ENCODE measurements around the gene ARHGAP11A.

Gene ARHGAP11A

GRCh38 chr15:32642667-32643435 is 27.5 kb downstream of the ARHGAP11A start:
- Histone ChIP-seq H3K4me1 (no peaks in the 10 kb centered on the region), H3K9ac (no peak overlapping the region), H2AFZ (no peak overlapping the region), H3K9me3 (ENCODE audit: control insufficient read depth, low read length) (no peaks in the 10 kb centered on the region), H3K4me3 (ENCODE audit: low read depth, low read length) (no peak overlapping the region), H3K27ac (no peak overlapping the region), H3K36me3 (ENCODE audit: control insufficient read depth, insufficient read depth, low read length) (no peaks in the 10 kb centered on the region), H3K27me3 (ENCODE audit: control insufficient read depth, insufficient read depth, low read length) (no peaks in the 10 kb centered on the region), H3K79me2 (no peaks in the 10 kb centered on the region), H3K4me2 (ENCODE audit: low read length) (no peak overlapping the region)
- TF ChIP-seq CTCF (IDR thresholded peaks at IDR 0.05), result no peak

DNA sequence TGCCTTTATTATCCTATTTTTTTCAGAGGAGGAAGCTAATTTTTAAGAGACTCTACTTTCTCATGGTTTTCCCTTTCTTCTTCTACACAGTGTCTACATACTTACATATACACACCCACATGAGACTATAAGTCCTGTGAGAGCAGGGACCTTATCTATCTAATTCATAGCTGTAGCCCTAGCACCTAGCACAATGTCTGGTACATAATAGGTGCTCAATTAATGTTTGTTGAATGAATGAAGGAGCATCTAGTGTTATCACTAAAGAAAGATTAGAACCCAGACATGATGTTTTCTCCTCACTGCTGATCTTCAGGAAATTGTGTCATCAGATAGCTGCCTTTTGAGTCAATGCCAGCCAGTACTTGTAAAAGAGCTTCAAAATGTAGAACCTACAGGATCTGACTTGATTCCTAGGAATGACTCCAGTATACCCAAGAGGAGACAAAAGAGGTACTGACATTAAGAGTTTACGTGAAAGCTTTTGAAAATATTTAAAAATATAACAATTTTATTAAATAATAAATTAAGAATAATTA is 28.7 kb downstream of the ARHGAP11A start:
- Histone ChIP-seq H3K36me3 (ENCODE audit: control insufficient read depth, insufficient read depth, low read length) (no peaks in the 10 kb centered on the region), H3K9ac (no peak overlapping the region), H3K27me3 (ENCODE audit: control insufficient read depth, insufficient read depth, low read length) (no peaks in the 10 kb centered on the region), H3K4me2 (ENCODE audit: low read length) (no peak overlapping the region), H3K27ac (no peak overlapping the region), H3K4me1 (no peaks in the 10 kb centered on the region), H3K79me2 (no peaks in the 10 kb centered on the region), H3K4me3 (ENCODE audit: low read depth, low read length) (no peak overlapping the region), H2AFZ (no peak overlapping the region), H3K9me3 (ENCODE audit: control insufficient read depth, low read length) (no peaks in the 10 kb centered on the region)
- TF ChIP-seq CTCF (IDR thresholded peaks at IDR 0.05), result no peak

- no peaks in the 10 kb centered on the region for H3K36me3 ChIP-seq (ENCODE audit: control insufficient read depth, insufficient read depth, low read length)
- H2AFZ ChIP-seq, result no peak overlapping the region
- no peak overlapping the region for H3K4me3 ChIP-seq (ENCODE audit: low read depth, low read length)
- no peak overlapping the region for H3K27ac ChIP-seq
- TF ChIP-seq CTCF (IDR thresholded peaks at IDR 0.05), result no peak
- no peak overlapping the region for H3K9ac ChIP-seq
- no peaks in the 10 kb centered on the region for H3K4me1 ChIP-seq
- no peaks in the 10 kb centered on the region for H3K9me3 ChIP-seq (ENCODE audit: control insufficient read depth, low read length)
- no peaks in the 10 kb centered on the region for H3K27me3 ChIP-seq (ENCODE audit: control insufficient read depth, insufficient read depth, low read length)
- no peaks in the 10 kb centered on the region for H3K79me2 ChIP-seq
- H3K4me2 ChIP-seq (ENCODE audit: low read length), result no peak overlapping the region
Observed at GRCh38 chr15:32646291-32646690, 31.0 kb downstream of the ARHGAP11A start.

DNA sequence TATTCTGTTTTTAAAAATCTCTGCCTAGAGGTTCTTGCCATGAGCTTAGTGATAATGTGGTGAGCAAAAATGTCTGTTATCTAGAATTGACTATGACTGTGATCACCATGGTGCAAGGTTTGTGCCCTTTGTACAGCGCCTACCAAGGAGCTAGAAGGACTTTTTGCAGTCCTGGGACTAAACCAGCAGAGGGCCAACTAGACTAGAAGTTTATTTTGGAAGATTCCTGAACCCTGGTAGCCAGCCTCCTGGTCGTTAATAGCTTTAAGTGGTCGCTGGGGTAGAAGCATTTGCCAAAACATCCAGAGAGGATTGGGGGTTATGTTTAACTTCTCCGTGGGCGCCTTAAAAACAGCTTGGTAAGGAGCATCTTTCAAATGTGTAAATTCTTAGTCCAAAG is 34.0 kb downstream of the ARHGAP11A start:
- H3K79me2 ChIP-seq, result no peaks in the 10 kb centered on the region
- H3K4me3 ChIP-seq (ENCODE audit: low read depth, low read length), result no peak overlapping the region
- H3K9me3 ChIP-seq (ENCODE audit: control insufficient read depth, low read length), result no peaks in the 10 kb centered on the region
- H3K27me3 ChIP-seq (ENCODE audit: control insufficient read depth, insufficient read depth, low read length), result no peaks in the 10 kb centered on the region
- no peak overlapping the region for H3K27ac ChIP-seq
- H2AFZ ChIP-seq, result no peak overlapping the region
- H3K36me3 ChIP-seq (ENCODE audit: control insufficient read depth, insufficient read depth, low read length), result no peaks in the 10 kb centered on the region
- peaks cover 4% of the 10 kb centered on the region for H3K4me1 ChIP-seq
- H3K4me2 ChIP-seq (ENCODE audit: low read length), result no peak overlapping the region
- no peak for TF ChIP-seq CTCF (IDR thresholded peaks at IDR 0.05)
- H3K9ac ChIP-seq, result no peak overlapping the region

Measured in parathyroid adenoma (tissue), 2 donors.